HepG2 (cell line): ENCODE results near the gene EMC8. TPM values are rescaled to one million over a fixed set of nuclear protein-coding genes. Genes with fewer than 3 reads are reported as not detected.

ENCODE experiments used
- ARID3A ChIP-seq: IDR thresholded peaks from 2 replicates; pipeline ENCODE4 v1.6.1; 2012; ENCODE audit warnings: low read depth, low read length, improper control_type of control experiment
- ARNTL ChIP-seq: sonication (generic); formaldehyde crosslinking; IDR thresholded peaks from 2 replicates; pipeline ENCODE4 v1.4.0; 2020; ENCODE audit warnings: mild to moderate bottlenecking, missing genetic modification reagents
- CBFB ChIP-seq: sonication (generic); formaldehyde crosslinking; IDR thresholded peaks from 2 replicates; pipeline ENCODE4 v1.4.0; 2020; ENCODE audit warnings: missing genetic modification reagents
- CREBL2 ChIP-seq: sonication (generic); formaldehyde crosslinking; IDR thresholded peaks from 2 replicates; pipeline ENCODE4 v1.8.1; 2023; ENCODE audit warnings: missing genetic modification reagents, mild to moderate bottlenecking, borderline replicate concordance
- DDIT3 ChIP-seq: sonication (generic); formaldehyde crosslinking; IDR thresholded peaks from 2 replicates; pipeline ENCODE4 v1.4.0; 2020; ENCODE audit warnings: mild to moderate bottlenecking, missing genetic modification reagents
- ELK4 ChIP-seq: sonication (generic); formaldehyde crosslinking; IDR thresholded peaks from 2 replicates; pipeline ENCODE4 v1.9.0; 2021; ENCODE audit warnings: missing genetic modification reagents, borderline replicate concordance
- KAT2B ChIP-seq: fragments of 150-350 bp; IDR thresholded peaks from 2 replicates; pipeline ENCODE4 v1.6.1; 2014; ENCODE audit warnings: low read depth, low read length, borderline replicate concordance
- LCORL ChIP-seq, 2 experiments: fragments of 450-650 bp in 1 of 2; sonication (generic) in 1 of 2; formaldehyde crosslinking in 1 of 2; IDR thresholded peaks; 2 replicates each; pipeline versions ENCODE4 v1.5.0 to v1.6.1; 2017 to 2020; ENCODE audit warnings: antibody characterized with exemption in 1 of 2, missing genetic modification reagents in 1 of 2
- MED1 ChIP-seq: sonication (generic); formaldehyde crosslinking; IDR thresholded peaks from 2 replicates; pipeline ENCODE4 v1.4.0; 2020; ENCODE audit warnings: missing genetic modification reagents
- MLLT10 ChIP-seq: sonication (generic); formaldehyde crosslinking; IDR thresholded peaks from 2 replicates; pipeline ENCODE4 v1.4.0; 2020; ENCODE audit warnings: missing genetic modification reagents
- PHF21A ChIP-seq: sonication (generic); formaldehyde crosslinking; IDR thresholded peaks from 2 replicates; pipeline ENCODE4 v1.5.0; 2020; ENCODE audit warnings: mild to moderate bottlenecking, missing genetic modification reagents
- PREB ChIP-seq: sonication (generic); formaldehyde crosslinking; IDR thresholded peaks from 2 replicates; pipeline ENCODE4 v1.4.0; 2020; ENCODE audit warnings: missing genetic modification reagents
- SMYD3 ChIP-seq: sonication (generic); formaldehyde crosslinking; IDR thresholded peaks from 2 replicates; pipeline ENCODE4 v1.8.1; 2023; ENCODE audit warnings: mild to moderate bottlenecking, missing genetic modification reagents
- TRAFD1 ChIP-seq: sonication (generic); formaldehyde crosslinking; IDR thresholded peaks from 2 replicates; pipeline ENCODE4 v1.5.1; 2020; ENCODE audit warnings: missing genetic modification reagents, mild to moderate bottlenecking, borderline replicate concordance
- ZBTB3 ChIP-seq: sonication (generic); formaldehyde crosslinking; IDR thresholded peaks from 2 replicates; pipeline ENCODE4 v1.4.0; 2020; ENCODE audit warnings: low read depth, mild to moderate bottlenecking, moderate library complexity, missing genetic modification reagents, borderline replicate concordance
- ZFP82 ChIP-seq: sonication (generic); formaldehyde crosslinking; IDR thresholded peaks from 2 replicates; pipeline ENCODE4 v1.5.1; 2020; ENCODE audit warnings: mild to moderate bottlenecking, missing genetic modification reagents, borderline replicate concordance
- ZNF230 ChIP-seq: sonication (generic); formaldehyde crosslinking; IDR thresholded peaks from 2 replicates; pipeline ENCODE4 v1.4.0; 2020; ENCODE audit warnings: mild to moderate bottlenecking, missing genetic modification reagents
- ZNF281 ChIP-seq: sonication (generic); formaldehyde crosslinking; IDR thresholded peaks from 2 replicates; pipeline ENCODE4 v1.4.0; 2020; ENCODE audit warnings: missing genetic modification reagents, borderline replicate concordance
- ZNF556 ChIP-seq: sonication (generic); formaldehyde crosslinking; IDR thresholded peaks from 2 replicates; pipeline ENCODE4 v1.4.0; 2020; ENCODE audit warnings: mild to moderate bottlenecking, missing genetic modification reagents, borderline replicate concordance
- ZNF564 ChIP-seq: sonication (generic); formaldehyde crosslinking; IDR thresholded peaks from 2 replicates; pipeline ENCODE4 v1.8.1; 2023; ENCODE audit warnings: mild to moderate bottlenecking, missing genetic modification reagents
- ZNF782 ChIP-seq: sonication (generic); formaldehyde crosslinking; IDR thresholded peaks from 2 replicates; pipeline ENCODE4 v1.4.0; 2020; ENCODE audit warnings: missing genetic modification reagents, mild to moderate bottlenecking, borderline replicate concordance
- polyA plus RNA-seq, 8 experiments: library from polyadenylated mRNA; depleted of rRNA in 3 of 8; stranded (reverse) in 7 of 8; unstranded in 1 of 8; fragments of >200 nt; fragmentation: Illumina TruSeq in 4 of 8; extraction: Trizol in 4 of 8; gene quantifications; 2 replicates each; pipeline versions ENCODE4 v1.2.1 to v1.2.3, GENCODE V29; 2011 to 2016; ENCODE audit warnings: low read depth in 4 of 8, missing spikeins in 1 of 8, mixed read lengths in 1 of 8; ENCODE audit not compliant: insufficient read depth in 1 of 8
- total RNA-seq, 5 experiments: library from RNA; depleted of rRNA; stranded (reverse); fragments of >200 nt; fragmentation: Illumina TruSeq; extraction: Trizol; gene quantifications; 2 replicates each; pipeline ENCODE4 v1.2.3, GENCODE V29; 2016; ENCODE audit warnings: low read depth in 1 of 5

EMC8 gene
- total and polyA plus RNA-seq, 2 of the 13 experiments (the other 11 are each of a cell fraction or from before 2014, with no cell fraction given): 55.0 to 76.0 TPM

- TF ChIP-seq TRAFD1 (CRISPR knock-in tag): no peak
- TF ChIP-seq MED1 (CRISPR knock-in tag): peak; percentile 51; the same call in 1 of the 2 replicates
- no peak for TF ChIP-seq ZBTB3
- TF ChIP-seq PREB (CRISPR knock-in tag): no peak
- TF ChIP-seq DDIT3 (CRISPR knock-in tag): no peak
- TF ChIP-seq ZNF564 (CRISPR knock-in tag): no peak
- 0 out of 2 replicates have a peak, but pooled peaks have one; percentile 7 for TF ChIP-seq ZNF556 (CRISPR knock-in tag)
- TF ChIP-seq PHF21A (CRISPR knock-in tag): peak; percentile 58; the same call in 1 of the 2 replicates
- TF ChIP-seq ZFP82: no peak
- no peak for TF ChIP-seq ZNF230 (CRISPR knock-in tag)
- TF ChIP-seq KAT2B: no peak
- no peak for TF ChIP-seq ZNF281 (CRISPR knock-in tag)
- no peak for TF ChIP-seq ZNF782 (CRISPR knock-in tag)
- no peak for TF ChIP-seq ARID3A
- no peak for TF ChIP-seq MLLT10 (CRISPR knock-in tag)
- TF ChIP-seq ARNTL: no peak
- TF ChIP-seq SMYD3 (CRISPR knock-in tag): 0 out of 2 replicates have a peak, but pooled peaks have one; percentile 47
- TF ChIP-seq ELK4 (CRISPR knock-in tag): no peak
- TF ChIP-seq CREBL2 (CRISPR knock-in tag): no peak
- no peak for TF ChIP-seq LCORL (IDR thresholded peaks at IDR 0.05)
- peak; percentile 78; the same call in 1 of the 2 replicates for TF ChIP-seq LCORL (CRISPR knock-in tag; IDR thresholded peaks at IDR 0.05)
- no peak for TF ChIP-seq CBFB (CRISPR knock-in tag)
These were observed 45.4 kb upstream of the EMC8 start (continued) for GRCh38 chr16:85844786-85845185.
